ENCODE results near the gene TXNDC12.
A peak's percentile ranks its signal among the peaks of the same experiment; 100 is the strongest.

TXNDC12 gene

GRCh38 chr1:52055066-52055865 lies at the start of gene TXNDC12:
TXNDC12 (minus strand) TSS chr1:52055191; CDS start chr1:52055096, 95 bp downstream.
- TF ChIP-seq CTCF (IDR thresholded peaks at IDR 0.05; ENCODE audit: borderline replicate concordance, extremely low read depth, low read length, poor library complexity, severe bottlenecking) (no peak), EZH2 (IDR thresholded peaks at IDR 0.05; ENCODE audit: borderline replicate concordance, low read depth, low read length, severe bottlenecking) (no peak)
- peaks cover 26% of the 10 kb centered on the region for H4K20me1 ChIP-seq (ENCODE audit: insufficient read depth, low read length)
- H3K9me3 ChIP-seq (ENCODE audit: insufficient read depth, low read length, severe bottlenecking), result no peaks in the 10 kb centered on the region
- peaks cover 93% of the 10 kb centered on the region for H3K79me2 ChIP-seq (ENCODE audit: insufficient read depth, low read length)
- H3K27ac ChIP-seq (ENCODE audit: low read length), result peak within 1 kb of the TSS; percentile 98
- peak within 1 kb of the TSS; percentile 85 for H3K4me2 ChIP-seq (ENCODE audit: insufficient read depth, low read length)
- peaks cover 79% of the 10 kb centered on the region for H3K4me1 ChIP-seq (ENCODE audit: insufficient read depth, low read length)
- peak within 1 kb of the TSS; percentile 79 to 80 for H3K4me3 ChIP-seq (ENCODE audit: low read depth in 1 of 2, low read length in 2 of 2)
- peaks cover 42% of the 10 kb centered on the region for H3K36me3 ChIP-seq (ENCODE audit: insufficient read depth, low read length)
- peak within 1 kb of the TSS; percentile 67 for H2AFZ ChIP-seq (ENCODE audit: low read depth, low read length)
- ATAC-seq (ENCODE audit: insufficient read depth, low read depth) (peak; percentile 47), DNase-seq (peak; percentile 87)
- no peaks in the 10 kb centered on the region for H3K27me3 ChIP-seq (ENCODE audit: insufficient read depth, low read length, poor library complexity)
- peak within 1 kb of the TSS; percentile 89 for H3K9ac ChIP-seq (ENCODE audit: low read depth, low read length)

GRCh38 chr1:52102336-52103013 lies 47.5 kb upstream of the TXNDC12 start:
- Histone ChIP-seq H3K4me1 (ENCODE audit: insufficient read depth, low read length) (no peaks in the 10 kb centered on the region), H3K36me3 (ENCODE audit: insufficient read depth, low read length) (no peaks in the 10 kb centered on the region), H4K20me1 (ENCODE audit: insufficient read depth, low read length) (no peaks in the 10 kb centered on the region), H3K27ac (ENCODE audit: low read length) (no peak overlapping the region), H2AFZ (ENCODE audit: low read depth, low read length) (0 out of 2 replicates have a peak overlapping the region, but pooled peaks have one; percentile 30), H3K9me3 (ENCODE audit: insufficient read depth, low read length, severe bottlenecking) (no peaks in the 10 kb centered on the region), H3K27me3 (ENCODE audit: insufficient read depth, low read length, poor library complexity) (no peaks in the 10 kb centered on the region), H3K9ac (ENCODE audit: low read depth, low read length) (no peak overlapping the region), H3K79me2 (ENCODE audit: insufficient read depth, low read length) (no peaks in the 10 kb centered on the region), H3K4me3 (ENCODE audit: low read depth in 1 of 2, low read length in 2 of 2) (no peak overlapping the region), H3K4me2 (ENCODE audit: insufficient read depth, low read length) (no peak overlapping the region)
- no peak for TF ChIP-seq EZH2 (IDR thresholded peaks at IDR 0.05; ENCODE audit: borderline replicate concordance, low read depth, low read length, severe bottlenecking)
- TF ChIP-seq CTCF (IDR thresholded peaks at IDR 0.05; ENCODE audit: borderline replicate concordance, extremely low read depth, low read length, poor library complexity, severe bottlenecking), result no peak
- DNase-seq, result no peak
- ATAC-seq (ENCODE audit: insufficient read depth, low read depth), result 0 out of 3 replicates have a peak, but pooled peaks have one; percentile 29

- no peak for TF ChIP-seq CTCF (IDR thresholded peaks at IDR 0.05; ENCODE audit: borderline replicate concordance, extremely low read depth, low read length, poor library complexity, severe bottlenecking)
- no peak for TF ChIP-seq EZH2 (IDR thresholded peaks at IDR 0.05; ENCODE audit: borderline replicate concordance, low read depth, low read length, severe bottlenecking)
- no peak overlapping the region for H3K4me3 ChIP-seq (ENCODE audit: low read depth in 1 of 2, low read length in 2 of 2)
- H4K20me1 ChIP-seq (ENCODE audit: insufficient read depth, low read length), result no peaks in the 10 kb centered on the region
- no peak overlapping the region for H2AFZ ChIP-seq (ENCODE audit: low read depth, low read length)
- H3K79me2 ChIP-seq (ENCODE audit: insufficient read depth, low read length), result no peaks in the 10 kb centered on the region
- no peaks in the 10 kb centered on the region for H3K4me1 ChIP-seq (ENCODE audit: insufficient read depth, low read length)
- H3K9ac ChIP-seq (ENCODE audit: low read depth, low read length), result no peak overlapping the region
- ATAC-seq (ENCODE audit: insufficient read depth, low read depth) (no peak), DNase-seq (no peak)
- no peaks in the 10 kb centered on the region for H3K27me3 ChIP-seq (ENCODE audit: insufficient read depth, low read length, poor library complexity)
- no peaks in the 10 kb centered on the region for H3K36me3 ChIP-seq (ENCODE audit: insufficient read depth, low read length)
- no peaks in the 10 kb centered on the region for H3K9me3 ChIP-seq (ENCODE audit: insufficient read depth, low read length, severe bottlenecking)
- H3K27ac ChIP-seq (ENCODE audit: low read length), result no peak overlapping the region
- H3K4me2 ChIP-seq (ENCODE audit: insufficient read depth, low read length), result no peak overlapping the region
Observed at GRCh38 chr1:52098139-52098871, 43.3 kb upstream of the TXNDC12 start.

All from DND-41 (cell line).